ENCODE data around the gene CDC73. TPM values are rescaled to one million over a fixed set of nuclear protein-coding genes. Genes with fewer than 3 reads are reported as not detected.
A peak's percentile ranks its signal among the peaks of the same experiment; 100 is the strongest.
"Not testable (repeated sequence)": the region's sequence is repeated elsewhere in the genome, so short reads cannot be mapped to it uniquely, and the experiment has no call there.

Gene CDC73
- total and polyA plus RNA-seq, 5 experiments from 2014 or later, result 50.5 to 67.0 (median 63.4) TPM

- H3K4me1 Mint-ChIP-seq, result peaks cover 0 to 11% (median 10%) of the 10 kb centered on the region in 4 donors
- H3K4me3 Mint-ChIP-seq, DNase-seq, H3K36me3 Mint-ChIP-seq, H3K27ac Mint-ChIP-seq, ATAC-seq, H3K27me3 Mint-ChIP-seq, H3K9me3 Mint-ChIP-seq, POLR2A ChIA-PET: not testable (repeated sequence)
Observed at GRCh38 chr1:193117167-193117566, 4.7 kb upstream of the CDC73 start.

DNA sequence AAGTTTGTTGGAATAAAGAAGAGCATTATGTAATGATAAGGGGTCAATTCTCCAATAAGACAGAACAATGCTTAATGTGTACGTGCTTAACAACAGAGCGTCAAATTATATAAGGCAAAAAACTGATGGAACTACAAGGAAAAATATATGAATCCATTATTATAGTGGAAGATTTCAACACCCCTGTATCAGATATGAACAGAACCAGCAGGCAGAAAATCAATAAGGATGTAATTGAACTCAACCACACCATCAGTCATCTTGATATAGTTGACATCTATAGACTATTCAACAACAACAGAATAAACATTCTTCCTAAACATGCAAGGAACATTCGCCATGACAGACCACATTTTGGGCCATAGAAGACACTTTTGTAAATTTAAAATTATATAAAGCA lies 3.6 kb upstream of the CDC73 start:
- POLR2A ChIA-PET, result no interaction called here
- Mint-ChIP-seq H3K4me3 (no peak overlapping the region), H3K27me3 (no peaks in the 10 kb centered on the region), H3K36me3 (no peaks in the 10 kb centered on the region), H3K9me3 (no peaks in the 10 kb centered on the region), H3K27ac (no peak overlapping the region), H3K4me1 (peaks cover 3 to 20% (median 18%) of the 10 kb centered on the region in 4 donors)
- DNase-seq (no peak), ATAC-seq (no peak)

DNA sequence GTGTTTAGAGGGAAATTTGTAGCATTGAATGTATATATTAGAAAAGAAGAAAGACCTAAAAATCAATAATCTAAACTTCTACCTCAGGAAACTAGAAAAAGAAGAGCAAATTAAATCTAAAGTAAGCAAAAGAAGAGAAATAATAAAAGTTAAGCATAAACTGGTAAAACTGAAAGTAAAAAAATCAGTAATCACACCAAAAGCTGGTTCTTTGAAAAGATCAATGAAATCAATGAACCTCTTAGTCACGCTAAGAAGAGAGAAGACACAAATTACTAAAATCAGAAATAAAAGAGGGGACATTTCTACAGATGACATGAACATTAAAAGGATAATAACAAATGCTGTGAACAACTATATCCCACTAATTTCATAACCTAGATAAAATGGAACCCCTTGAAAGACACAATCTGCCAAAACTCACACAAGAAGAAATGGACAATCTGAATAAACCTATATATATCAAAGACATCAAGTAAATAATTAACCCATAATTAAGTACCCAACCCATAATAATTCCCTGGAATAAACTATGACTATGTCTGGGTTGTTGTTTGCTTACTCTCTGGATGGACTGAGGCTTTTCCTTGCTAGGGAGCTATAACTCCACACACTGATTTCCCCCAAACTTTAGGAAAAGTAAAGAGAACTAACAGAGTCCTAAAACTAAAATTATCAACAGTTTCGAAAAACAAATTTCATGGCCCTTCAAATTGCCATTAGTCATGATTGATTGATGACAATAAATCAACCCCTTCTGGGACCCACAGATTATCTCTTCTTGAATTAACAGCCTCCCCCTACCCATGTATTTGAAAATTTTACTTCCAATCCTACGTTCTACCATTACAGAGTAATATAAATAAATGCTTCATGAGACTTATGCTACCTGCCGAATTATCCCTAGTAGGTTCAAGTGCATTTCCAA lies 2.8 kb upstream of the CDC73 start:
- Mint-ChIP-seq H3K27ac (no peak overlapping the region), H3K36me3 (no peaks in the 10 kb centered on the region), H3K4me1 (peaks cover 5 to 29% (median 26%) of the 10 kb centered on the region in 4 donors), H3K27me3 (no peaks in the 10 kb centered on the region), H3K9me3 (no peaks in the 10 kb centered on the region), H3K4me3 (no peak overlapping the region)
- ATAC-seq (no peak), DNase-seq (no peak)
- POLR2A ChIA-PET, result interaction anchor here (0.6 kb wide), 1 partner anchor 49 kb away, joined by 3 read pairs; no protein-coding TSS in a partner anchor

- Mint-ChIP-seq H3K27ac (peak overlapping the region; percentile 95 to 99 (median 98)), H3K27me3 (no peaks in the 10 kb centered on the region), H3K9me3 (no peaks in the 10 kb centered on the region), H3K4me1 (peaks cover 8 to 45% (median 40%) of the 10 kb centered on the region in 4 donors), H3K4me3 (peak overlapping the region; percentile 90 to 100 (median 96)), H3K36me3 (peaks cover 0 to 9% (median 2%) of the 10 kb centered on the region in 3 donors)
- no peak for ATAC-seq
- POLR2A ChIA-PET, result interaction anchor here (0.7 to 4.5 kb wide), 7 partner anchors 11 to 316 kb away, joined by 3 to 30 read pairs (median 3); partner anchors contain the start of genes GLRX2, RO60 and UCHL5
- DNase-seq, result peak in 1 of 10 donors; percentile 6
Observed at GRCh38 chr1:193120604-193121166, 1.1 kb upstream of the CDC73 start.

DNA sequence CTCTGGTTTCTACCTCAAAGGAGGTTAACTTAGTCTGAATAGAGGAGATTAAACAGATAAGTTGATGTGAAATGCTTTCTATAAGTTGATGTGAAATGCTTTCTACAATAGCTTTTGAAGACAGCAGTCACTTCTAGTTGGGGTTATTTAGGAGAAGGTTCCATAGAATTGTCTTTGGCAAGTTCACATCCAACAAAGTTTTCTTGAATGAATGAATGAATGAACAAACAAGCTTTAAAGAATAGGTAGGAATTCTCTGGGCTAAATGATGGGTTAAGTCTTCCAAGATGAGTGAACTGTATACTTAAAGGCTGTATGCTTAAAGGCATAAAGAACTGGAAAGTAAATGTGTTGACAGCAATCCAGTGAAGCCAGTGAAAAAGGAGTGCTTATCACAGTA lies 1.9 kb downstream of the CDC73 start:
- DNase-seq, result no peak

GRCh38 chr1:193125369-193125768 lies 3.5 kb downstream of the CDC73 start:
- Mint-ChIP-seq H3K9me3 (no peaks in the 10 kb centered on the region), H3K4me1 (peaks cover 10 to 68% (median 54%) of the 10 kb centered on the region in 4 donors), H3K27ac (no peak overlapping the region), H3K36me3 (peaks cover 2 to 41% (median 11%) of the 10 kb centered on the region in 3 donors), H3K27me3 (no peaks in the 10 kb centered on the region), H3K4me3 (peak overlapping the region in 5 of 10 donors; percentile 8 to 38 (median 30))
- DNase-seq (no peak), ATAC-seq (no peak)
- POLR2A ChIA-PET, result no interaction called here

More for the DNA sequence above, 1.9 kb downstream of the CDC73 start:
- Mint-ChIP-seq H3K27ac (peak overlapping the region in 6 of 10 donors; percentile 6 to 61 (median 32)), H3K9me3 (no peaks in the 10 kb centered on the region), H3K4me1 (peaks cover 8 to 64% (median 50%) of the 10 kb centered on the region in 4 donors), H3K4me3 (peak overlapping the region; percentile 68 to 100 (median 96)), H3K36me3 (peaks cover 0 to 32% (median 7%) of the 10 kb centered on the region in 3 donors), H3K27me3 (no peaks in the 10 kb centered on the region)
- POLR2A ChIA-PET, result interaction anchor here (3.2 to 4.5 kb wide), 2 partner anchors 19 to 65 kb away, joined by 21 to 30 read pairs; partner anchors contain the start of genes GLRX2, RO60 and UCHL5
- ATAC-seq, result no peak

GRCh38 chr1:193131266-193131860 lies 9.5 kb downstream of the CDC73 start:
- DNase-seq (no peak), ATAC-seq (no peak)
- Mint-ChIP-seq H3K4me1 (peaks cover 19 to 51% (median 39%) of the 10 kb centered on the region in 4 donors), H3K36me3 (peaks cover 13 to 80% (median 33%) of the 10 kb centered on the region in 3 donors), H3K27me3 (no peaks in the 10 kb centered on the region), H3K9me3 (no peaks in the 10 kb centered on the region), H3K4me3 (peak overlapping the region in 1 of 10 donors; percentile 17), H3K27ac (peak overlapping the region in 6 of 10 donors; percentile 11 to 69 (median 31))
- POLR2A ChIA-PET, result interaction anchor here (1.1 kb wide), 1 partner anchor 10 kb away, joined by 3 read pairs; no protein-coding TSS in a partner anchor

DNA sequence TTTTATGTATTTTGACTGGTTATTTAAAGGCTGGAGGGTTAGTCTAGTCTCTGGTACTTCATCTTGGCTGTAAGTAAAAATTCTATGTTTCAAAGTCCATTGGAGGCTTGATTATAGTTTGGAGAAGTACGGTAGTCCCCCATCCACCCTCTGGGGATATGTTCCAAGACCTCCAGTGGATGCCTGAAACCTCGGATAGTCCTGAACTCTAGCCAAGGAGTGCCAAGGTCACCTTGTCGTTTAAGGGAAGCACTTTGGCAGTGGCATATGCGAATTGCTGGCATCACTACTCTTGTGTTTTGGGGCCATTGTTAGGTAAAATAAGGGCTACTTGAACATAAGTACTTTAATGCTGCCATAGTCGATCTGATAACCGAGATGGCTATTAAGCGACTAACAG lies 18.4 kb downstream of the CDC73 start:
- no peak for DNase-seq
- peak overlapping the region in 2 of 10 donors; percentile 19 to 60 for H3K27ac Mint-ChIP-seq
- H3K27me3 Mint-ChIP-seq, result no peaks in the 10 kb centered on the region
- H3K4me3 Mint-ChIP-seq, result no peak overlapping the region
- no peaks in the 10 kb centered on the region for H3K9me3 Mint-ChIP-seq
- no peak for ATAC-seq
- POLR2A ChIA-PET, result no interaction called here
- H3K36me3 Mint-ChIP-seq, result peaks cover 10 to 89% (median 33%) of the 10 kb centered on the region in 3 donors
- peaks cover 5 to 29% (median 21%) of the 10 kb centered on the region in 4 donors for H3K4me1 Mint-ChIP-seq

GRCh38 chr1:193141804-193142203 lies 20.0 kb downstream of the CDC73 start:
- POLR2A ChIA-PET, result no interaction called here
- Mint-ChIP-seq H3K27me3 (no peaks in the 10 kb centered on the region), H3K4me1 (peaks cover 5 to 32% (median 21%) of the 10 kb centered on the region in 4 donors), H3K4me3 (no peak overlapping the region), H3K9me3 (no peaks in the 10 kb centered on the region), H3K27ac (peak overlapping the region in 7 of 10 donors; percentile 5 to 69 (median 42)), H3K36me3 (peaks cover 10 to 85% (median 27%) of the 10 kb centered on the region in 3 donors)
- no peak for ATAC-seq
- no peak for DNase-seq

DNA sequence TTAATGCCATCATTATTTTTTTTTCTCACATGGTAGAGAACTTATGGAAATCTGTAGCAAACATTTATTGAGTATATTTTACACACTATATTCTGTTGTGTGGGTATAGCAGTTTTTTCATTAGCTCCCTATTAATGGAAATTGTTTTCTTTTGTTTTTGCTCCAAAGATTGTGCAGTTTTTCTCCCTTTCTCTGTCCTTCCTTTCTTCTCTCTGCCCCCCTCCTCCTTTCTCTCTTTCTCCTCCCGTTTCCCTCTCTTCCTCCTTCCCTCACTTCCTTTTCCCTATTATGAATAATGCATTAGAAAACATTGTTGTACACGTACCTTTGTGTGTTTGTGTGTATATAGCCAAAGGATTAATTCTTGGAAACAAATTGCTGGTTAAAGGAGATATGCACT lies 20.6 kb downstream of the CDC73 start:
- no peak for ATAC-seq
- peak overlapping the region in 2 of 10 donors; percentile 5 to 67 for H3K27ac Mint-ChIP-seq
- H3K27me3 Mint-ChIP-seq, result no peaks in the 10 kb centered on the region

GRCh38 chr1:193143285-193143684 lies 21.5 kb downstream of the CDC73 start:
- peaks cover 5 to 32% (median 20%) of the 10 kb centered on the region in 4 donors for H3K4me1 Mint-ChIP-seq
- peaks cover 10 to 84% (median 19%) of the 10 kb centered on the region in 3 donors for H3K36me3 Mint-ChIP-seq
- H3K9me3 Mint-ChIP-seq, result no peaks in the 10 kb centered on the region
- peak overlapping the region in 1 of 10 donors; percentile 60 for H3K27ac Mint-ChIP-seq
- H3K27me3 Mint-ChIP-seq, result no peaks in the 10 kb centered on the region
- POLR2A ChIA-PET, result no interaction called here
- DNase-seq, result peak in 1 of 10 donors; percentile 14
- no peak for ATAC-seq
- H3K4me3 Mint-ChIP-seq, result no peak overlapping the region

More for the DNA sequence above, 20.6 kb downstream of the CDC73 start:
- DNase-seq, result no peak
- Mint-ChIP-seq H3K36me3 (peaks cover 10 to 85% (median 23%) of the 10 kb centered on the region in 3 donors), H3K4me3 (no peak overlapping the region), H3K4me1 (peaks cover 5 to 32% (median 20%) of the 10 kb centered on the region in 4 donors), H3K9me3 (no peaks in the 10 kb centered on the region)
- POLR2A ChIA-PET, result no interaction called here

- Mint-ChIP-seq H3K4me1 (peaks cover 5 to 30% (median 18%) of the 10 kb centered on the region in 4 donors), H3K4me3 (no peak overlapping the region), H3K9me3 (no peaks in the 10 kb centered on the region), H3K27me3 (no peaks in the 10 kb centered on the region), H3K36me3 (peaks cover 7 to 81% (median 15%) of the 10 kb centered on the region in 3 donors), H3K27ac (peak overlapping the region in 1 of 10 donors; percentile 58)
- POLR2A ChIA-PET, result no interaction called here
- ATAC-seq (no peak), DNase-seq (no peak)
Observed at GRCh38 chr1:193144361-193144938, 22.6 kb downstream of the CDC73 start.
